ENCODE results near the gene PTCH2.
A peak's percentile ranks its signal among the peaks of the same experiment; 100 is the strongest.
"Not testable (repeated sequence)": the region's sequence is repeated elsewhere in the genome, so short reads cannot be mapped to it uniquely, and the experiment has no call there.

The PTCH2 gene

DNA sequence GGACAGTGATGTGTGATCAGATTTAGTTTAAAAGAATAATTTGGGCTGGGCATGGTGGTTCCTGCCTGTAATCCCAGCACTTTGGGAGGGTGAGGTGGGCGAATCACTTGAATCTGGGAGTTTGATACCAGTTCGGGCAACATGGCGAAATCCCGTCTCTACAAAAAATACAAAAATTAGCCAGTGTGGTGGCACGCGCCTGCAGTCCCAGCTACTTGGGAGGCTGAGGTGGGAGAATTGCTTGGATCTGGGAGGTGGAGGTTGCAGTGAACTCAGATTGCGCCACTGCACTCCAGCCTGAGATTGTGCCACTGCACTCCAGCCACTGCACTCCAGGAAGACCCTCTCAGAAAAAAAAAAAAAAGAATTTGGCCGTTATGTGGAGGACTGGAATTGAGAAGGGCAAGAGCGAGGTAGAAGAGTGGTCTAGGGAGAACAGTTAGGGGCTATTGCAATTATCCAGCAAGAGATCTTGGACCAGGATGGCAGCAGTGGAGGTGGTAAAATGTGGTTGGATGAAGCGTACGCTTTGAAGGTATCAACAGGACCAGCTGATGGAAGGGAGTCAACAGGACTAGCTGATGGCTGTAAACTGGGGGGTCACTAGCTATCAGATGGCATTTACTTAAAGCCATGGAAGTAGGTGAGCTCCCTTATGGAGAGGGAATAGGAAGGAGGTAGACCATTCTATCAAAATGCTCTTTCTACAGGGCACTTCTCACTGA lies 25.1 kb downstream of the PTCH2 start:
- DNase-seq: no peak

DNA sequence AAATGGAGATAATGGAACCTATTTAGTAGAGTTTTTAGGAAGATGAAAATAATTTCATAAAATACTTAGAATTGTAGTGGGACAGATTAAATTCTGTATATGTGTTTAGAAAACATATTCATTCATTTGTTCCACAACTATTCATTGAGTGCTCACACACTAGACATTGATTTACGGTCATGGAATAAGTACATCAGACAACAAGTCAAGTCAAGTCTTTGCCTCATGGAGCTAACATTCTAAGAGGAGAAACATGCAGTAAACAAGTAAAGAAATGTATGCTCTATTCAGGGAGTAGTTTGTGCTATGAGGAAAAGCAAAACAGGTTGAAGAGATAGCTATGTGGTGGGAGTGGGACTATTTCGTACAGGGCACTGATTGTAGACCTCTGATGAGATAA lies 25.7 kb downstream of the PTCH2 start:
- DNase-seq: no peak

DNA sequence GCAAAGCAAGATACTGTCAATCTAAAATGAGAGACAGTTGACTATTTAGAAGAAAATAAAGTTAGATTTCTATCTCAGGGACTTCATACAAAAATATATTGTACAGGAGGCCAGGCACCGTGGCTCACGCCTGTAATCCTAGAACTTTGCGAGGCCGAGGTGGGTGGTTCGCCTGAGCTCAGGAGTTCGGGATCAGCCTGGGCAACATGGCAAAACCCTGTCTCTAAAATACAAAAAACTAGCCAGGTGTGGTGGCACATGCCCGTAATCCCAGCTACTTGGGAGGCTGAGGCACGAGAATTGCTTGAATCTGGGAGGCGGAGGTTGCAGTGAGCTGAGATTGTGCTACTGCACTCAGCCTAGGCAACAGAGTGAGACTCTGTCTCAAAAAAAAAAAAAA lies 27.1 kb downstream of the PTCH2 start:
- DNase-seq: not testable (repeated sequence)

DNA sequence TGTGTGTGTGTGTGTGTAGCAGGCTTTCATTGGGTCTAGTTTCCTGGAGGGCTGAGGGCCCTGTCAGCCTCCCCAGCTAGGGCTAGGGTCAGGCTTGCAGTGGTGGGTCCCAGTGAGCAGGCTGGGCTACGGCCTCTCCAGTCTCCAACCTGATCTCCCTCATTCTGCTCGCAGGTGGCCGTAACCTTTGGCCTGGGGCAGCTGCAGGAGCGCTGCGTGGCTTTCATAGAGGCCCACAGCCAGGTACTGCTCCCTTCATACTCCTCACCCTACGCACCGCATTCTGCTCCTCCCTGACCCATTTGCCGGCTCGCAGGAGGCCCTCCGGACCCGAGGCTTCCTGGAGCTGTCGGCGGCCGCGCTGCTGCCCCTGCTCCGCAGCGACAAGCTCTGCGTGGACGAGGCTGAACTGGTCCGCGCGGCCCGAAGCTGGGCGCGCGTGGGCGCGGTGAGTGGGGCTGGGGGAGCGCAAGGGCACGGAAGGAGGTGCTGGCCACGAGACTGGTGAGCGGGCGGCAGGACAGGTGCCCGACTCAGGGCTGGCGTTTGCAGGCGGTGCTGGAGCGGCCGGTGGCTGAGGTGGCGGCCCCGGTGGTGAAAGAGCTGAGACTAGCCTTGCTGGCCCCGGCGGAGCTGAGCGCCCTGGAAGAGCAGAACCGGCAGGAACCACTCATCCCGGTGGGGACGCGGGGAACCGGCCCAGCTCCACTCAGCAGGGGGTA lies 30.1 kb downstream of the PTCH2 start:
- DNase-seq: no peak

DNA sequence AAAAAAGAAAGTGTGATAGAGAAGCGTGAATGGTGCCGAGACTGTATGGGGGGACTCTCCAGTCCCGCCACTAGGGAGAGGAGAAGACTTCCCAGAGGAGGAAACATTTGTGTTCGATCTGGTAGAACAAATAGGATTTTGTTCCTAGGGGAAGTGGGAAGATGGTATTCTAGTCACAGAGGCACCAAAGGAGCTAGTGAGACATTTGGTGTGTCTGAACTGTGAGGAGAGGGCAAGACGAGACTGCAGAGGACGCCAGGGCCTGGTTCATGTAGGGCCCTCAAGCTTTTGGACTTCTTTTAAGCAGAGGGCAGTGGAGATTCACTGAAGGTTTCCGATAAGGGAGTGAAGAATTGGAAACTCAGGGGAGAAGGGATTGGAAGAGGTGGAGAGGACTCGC lies 31.8 kb downstream of the PTCH2 start:
- no peak for DNase-seq

DNA sequence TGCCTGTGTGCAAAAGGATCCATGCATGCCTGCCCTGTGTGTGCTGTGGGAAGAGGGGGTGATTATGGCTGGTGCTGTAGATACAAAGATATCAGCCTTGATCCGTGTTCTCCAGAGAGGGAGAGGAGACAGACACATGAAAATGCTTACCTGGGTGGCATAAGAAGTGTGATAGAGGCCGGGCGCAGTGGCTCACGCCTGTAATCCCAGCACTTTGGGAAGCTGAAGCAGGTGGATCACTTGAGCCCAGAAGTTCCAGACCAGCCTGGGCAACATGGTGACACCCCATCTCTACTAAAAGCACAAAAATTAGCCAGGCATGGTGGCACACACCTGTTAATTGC lies 32.3 kb downstream of the PTCH2 start:
- not testable (repeated sequence) for DNase-seq

DNA sequence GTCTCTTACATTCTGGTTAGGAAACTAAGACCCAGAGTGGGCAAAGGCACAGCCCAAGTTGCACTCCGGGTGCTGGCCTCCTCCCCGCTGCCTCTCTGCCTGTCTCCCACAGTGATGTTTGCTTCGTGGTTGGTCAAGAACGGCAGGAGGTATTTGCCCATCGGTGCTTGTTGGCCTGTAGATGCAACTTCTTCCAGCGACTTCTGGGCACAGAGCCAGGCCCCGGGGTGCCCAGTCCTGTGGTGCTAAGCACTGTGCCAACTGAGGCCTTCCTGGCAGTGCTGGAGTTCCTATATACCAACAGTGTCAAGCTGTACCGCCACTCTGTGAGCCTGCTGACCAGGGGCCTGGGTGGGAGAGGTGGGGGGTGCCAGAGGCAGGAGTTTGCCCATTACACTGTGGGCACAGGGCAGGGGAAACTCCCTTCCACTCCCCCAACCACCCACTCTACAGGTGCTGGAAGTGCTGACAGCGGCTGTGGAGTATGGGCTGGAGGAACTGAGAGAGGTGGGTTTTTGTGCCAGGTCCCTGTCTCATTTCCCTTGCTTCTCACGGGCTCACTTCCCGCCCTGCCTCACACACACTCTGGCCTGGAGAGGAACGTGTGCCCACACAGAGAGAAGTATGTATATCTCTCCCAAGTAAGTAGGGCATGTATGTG lies 32.8 kb downstream of the PTCH2 start:
- DNase-seq: no peak

DNA sequence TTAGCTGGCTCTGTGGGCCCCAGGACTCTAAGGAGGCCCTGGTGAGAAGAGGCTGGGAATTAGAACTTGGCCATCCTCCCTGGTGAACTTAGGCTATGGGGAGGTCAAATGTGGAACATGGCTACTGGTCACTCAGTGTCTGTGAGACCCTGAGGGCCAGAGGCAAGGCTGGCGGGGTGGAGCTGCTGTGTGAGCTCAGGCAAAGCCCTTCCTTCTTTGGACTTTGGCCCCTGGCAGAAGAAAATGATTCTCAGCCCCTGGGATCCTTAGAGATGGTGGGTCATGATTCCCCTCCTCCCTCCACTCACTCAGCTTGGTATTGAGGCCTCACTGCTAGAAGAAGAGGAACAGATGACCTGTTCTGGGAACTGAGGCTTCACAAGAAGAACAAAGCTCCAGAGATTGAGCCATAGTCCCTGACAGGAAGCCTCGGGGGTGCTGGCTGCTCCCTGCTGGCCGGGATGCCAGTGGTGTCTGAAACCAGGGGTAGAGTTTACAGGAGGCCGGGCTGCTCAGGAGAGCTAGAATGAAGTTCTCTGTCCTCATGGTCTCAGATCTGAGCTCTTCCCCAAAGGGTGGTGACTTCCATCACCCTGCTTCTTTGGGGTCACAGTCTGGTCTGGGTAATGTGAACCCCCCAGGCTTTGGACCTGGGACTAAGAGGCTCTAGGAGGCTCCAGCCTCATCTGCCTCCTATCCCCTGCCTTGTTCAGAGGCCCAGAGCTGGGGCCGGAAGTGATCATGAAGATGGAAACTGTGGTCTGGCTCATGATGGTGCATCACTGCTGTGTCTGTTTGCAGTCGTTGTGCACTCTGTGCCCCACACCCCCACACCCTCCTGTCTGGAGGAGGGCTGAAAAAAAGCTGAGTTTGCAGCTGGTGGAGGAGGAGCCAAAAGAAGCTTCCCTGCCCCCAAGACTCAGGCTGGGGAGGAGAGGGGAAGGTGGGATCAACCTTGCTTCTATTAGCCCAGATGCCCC lies 33.8 kb downstream of the PTCH2 start:
- DNase-seq: no peak

DNA sequence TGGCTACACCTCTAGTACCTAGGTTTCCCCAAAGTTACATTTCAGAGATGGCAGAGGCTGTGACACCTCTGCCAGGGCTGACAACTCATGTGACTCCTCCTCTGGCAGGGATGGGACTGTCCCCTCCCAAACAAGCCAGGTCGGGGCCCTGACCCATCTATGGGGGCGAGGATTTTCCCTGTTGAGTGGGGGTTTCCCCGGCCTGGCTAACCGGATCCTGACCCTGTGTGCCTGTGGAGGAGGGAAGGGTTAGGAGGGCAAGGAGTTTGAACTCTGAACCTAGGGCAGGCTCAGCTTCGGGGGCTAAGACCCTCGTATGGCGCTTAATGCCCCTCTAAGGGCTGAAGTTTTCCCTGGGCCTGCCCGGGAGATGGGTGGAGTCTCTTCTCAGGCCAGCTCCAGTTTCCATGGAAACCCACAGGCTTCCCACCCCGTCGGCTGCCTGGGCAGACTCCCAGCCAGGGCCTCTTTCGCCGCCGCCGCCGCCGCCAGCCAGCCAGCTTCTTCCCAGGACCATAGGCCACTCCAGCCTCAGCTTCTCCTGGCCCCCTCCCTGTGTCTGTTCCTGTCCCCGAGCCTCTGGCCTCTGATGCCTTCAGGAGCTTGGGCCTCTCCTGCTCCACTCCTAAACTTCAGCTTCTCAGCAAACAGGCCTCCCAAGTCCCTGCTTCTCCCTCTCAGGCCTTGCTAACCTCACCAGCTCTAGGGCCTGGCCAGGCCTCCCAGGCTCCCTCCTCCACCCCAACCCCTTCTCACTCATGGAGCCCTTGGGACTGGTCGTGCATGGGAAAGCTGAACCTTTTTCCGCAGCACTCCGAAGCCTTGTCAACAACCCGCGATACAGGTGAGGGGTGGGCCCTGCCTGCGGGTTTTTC lies 34.8 kb downstream of the PTCH2 start, which contains the start of gene BTBD19:
TSS of gene BTBD19 (plus strand) at position 461 of the 875 bp plus-strand sequence. CDS start at position 759, 298 bp downstream.
- DNase-seq: peak; percentile 36 to 66

DNA sequence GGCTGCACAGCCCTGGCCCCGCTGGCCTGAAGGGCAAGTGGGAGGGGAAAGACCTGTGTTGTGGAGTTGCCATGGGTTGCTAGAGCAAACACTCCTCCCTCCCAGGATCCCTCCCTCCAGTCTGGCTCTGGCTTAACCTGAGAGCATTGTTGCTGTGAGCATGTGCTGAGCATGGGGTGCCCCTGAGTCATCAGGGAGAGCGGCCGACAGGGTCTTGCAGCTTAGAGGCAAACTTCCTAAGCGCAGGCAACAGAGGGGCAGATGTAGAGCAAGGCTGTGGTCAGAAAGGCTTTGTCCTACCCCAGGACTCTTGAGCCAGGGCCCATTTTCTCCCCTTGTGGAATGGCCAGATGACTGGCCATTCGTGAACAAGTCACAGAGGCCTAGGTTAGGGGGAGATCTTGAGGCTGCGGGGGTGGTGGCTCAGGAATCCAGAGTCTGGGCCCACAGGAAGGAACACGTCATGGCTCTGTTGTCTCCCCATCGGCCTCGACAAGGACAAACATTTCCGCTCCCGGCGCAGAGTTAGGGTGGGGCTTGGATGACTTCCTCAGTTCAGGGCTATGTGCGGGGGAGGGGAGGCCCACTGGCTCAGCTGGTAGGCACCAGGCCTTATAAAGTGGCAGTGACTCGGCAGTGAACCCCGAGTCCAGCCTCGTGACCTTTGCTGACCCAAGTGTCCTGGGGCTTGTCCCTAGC lies 35.5 kb downstream of the PTCH2 start:
- DNase-seq: peak; percentile 96 to 97

DNA sequence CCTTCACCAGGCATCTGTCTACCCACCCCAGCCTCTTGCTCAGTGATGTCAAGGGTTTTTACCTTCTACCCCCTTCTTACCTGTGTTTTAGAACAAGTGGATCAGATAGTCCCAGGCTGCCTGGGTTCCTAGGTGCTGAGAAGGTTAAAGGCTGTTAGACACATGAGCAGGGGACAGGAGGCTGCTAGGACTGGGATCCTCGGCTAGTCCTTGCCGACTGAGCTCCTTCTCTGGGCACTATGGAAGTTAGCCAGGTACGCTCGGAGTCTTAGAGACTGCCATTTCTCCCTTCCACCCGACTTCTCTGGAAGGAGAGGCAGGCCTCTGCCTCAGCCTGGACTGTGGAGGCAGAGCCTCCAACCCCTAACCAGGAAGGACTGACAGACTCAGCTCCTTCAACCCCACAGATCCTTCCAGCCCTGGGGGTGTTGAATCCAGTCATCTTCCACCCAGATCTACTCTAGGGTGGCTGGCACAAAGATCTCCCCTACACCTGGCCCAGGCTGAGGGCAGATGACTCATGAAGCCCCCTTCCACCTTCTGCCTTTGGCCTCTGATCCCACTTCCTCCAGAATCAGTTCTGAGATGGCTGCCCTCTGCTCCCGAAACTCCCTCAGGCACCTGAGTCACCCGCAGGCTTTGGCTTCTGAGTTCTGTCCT lies 36.2 kb downstream of the PTCH2 start, which contains the start of gene DYNLT4:
TSS of gene DYNLT4 (minus strand) at position 648 of the 660 bp plus-strand sequence. CDS start 683 bp downstream, outside the sequence.
- DNase-seq: no peak

DNA sequence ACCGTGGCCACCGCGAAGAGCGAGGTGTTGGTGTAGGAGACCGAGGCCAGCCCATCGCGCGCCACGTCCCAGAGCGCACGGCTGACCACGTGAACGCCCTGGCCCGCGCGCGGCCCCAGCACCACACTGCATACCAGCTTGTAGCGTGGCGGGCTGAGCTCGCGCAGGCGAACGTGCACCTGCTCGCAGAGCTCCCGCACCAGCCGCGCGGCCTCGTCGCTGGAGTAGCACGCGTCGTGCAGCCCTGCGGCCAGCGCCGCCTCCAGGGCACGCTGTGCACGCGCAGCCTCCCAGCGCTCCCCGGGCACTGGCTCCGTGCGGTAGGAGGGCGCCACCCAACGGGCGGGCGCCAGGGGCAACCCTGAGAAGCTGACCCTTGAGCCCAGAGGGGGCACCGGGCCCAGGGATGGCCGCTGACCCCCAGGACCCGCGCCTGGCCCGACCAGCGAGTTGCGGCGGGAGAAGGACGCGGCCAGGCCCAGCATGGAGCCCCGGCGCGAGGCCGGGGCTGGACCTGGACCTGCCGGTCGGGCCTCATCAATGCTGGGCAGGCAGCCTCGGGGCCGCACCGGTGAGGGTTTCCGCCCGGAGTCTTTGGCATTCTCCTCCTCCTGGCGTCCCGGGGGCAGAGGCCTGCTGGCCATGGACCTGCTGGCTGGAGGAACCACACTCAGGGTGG lies 36.9 kb downstream of the PTCH2 start:
- DNase-seq: no peak

DNA sequence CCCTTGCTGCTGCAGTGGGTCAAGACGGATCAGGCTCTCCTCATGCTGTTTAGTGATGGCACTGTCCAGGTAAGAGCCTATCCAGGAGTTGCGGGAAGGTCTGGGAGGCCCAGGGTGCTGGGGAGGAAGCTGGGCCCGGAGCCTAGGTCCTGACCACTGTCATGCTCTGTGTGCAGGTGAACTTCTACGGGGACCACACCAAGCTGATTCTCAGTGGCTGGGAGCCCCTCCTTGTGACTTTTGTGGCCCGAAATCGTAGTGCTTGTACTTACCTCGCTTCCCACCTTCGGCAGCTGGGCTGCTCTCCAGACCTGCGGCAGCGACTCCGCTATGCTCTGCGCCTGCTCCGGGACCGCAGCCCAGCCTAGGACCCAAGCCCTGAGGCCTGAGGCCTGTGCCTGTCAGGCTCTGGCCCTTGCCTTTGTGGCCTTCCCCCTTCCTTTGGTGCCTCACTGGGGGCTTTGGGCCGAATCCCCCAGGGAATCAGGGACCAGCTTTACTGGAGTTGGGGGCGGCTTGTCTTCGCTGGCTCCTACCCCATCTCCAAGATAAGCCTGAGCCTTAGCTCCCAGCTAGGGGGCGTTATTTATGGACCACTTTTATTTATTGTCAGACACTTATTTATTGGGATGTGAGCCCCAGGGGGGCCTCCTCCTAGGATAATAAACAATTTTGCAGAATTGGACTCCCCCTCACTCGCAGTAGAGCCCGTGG lies 37.6 kb downstream of the PTCH2 start:
- no peak for DNase-seq

DNA sequence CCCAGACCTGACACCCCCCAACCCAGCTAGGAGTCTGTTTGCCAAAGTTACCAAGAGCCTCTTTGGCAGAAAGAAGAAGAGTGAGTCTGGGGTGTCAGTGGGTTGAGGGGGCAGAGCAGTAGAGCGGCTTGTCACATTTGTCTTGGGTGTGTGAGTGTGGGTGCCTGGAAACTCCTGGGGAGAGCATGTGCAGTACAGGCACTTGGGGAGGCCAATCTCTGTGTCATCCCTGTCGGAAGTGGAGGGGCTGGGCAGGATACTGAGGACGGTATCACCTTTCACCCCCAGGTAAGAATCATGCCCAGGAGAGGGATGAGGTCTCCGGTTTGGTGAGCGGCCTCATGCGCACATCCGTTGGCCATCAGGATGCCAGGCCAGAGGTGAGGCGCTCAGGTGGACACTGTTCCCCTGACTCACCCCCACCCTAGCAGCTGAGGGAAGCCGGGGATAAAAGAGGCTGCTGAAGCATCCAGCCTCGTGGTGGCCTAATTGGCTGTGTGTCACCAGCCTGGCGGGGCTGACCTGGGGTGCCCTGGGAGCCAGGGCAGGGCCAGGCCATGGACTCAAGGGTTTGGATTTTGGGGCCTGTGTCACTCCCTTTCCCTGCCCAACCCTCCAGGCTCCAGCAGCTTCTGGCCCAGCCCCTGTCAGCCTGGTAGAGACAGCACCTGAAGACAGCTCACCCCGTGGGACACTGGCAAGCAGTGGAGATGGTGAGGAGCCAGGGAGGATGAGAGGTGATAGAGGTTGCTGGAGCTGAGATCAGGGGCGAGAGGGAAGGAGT lies 39.5 kb downstream of the PTCH2 start:
- DNase-seq: no peak

DNA sequence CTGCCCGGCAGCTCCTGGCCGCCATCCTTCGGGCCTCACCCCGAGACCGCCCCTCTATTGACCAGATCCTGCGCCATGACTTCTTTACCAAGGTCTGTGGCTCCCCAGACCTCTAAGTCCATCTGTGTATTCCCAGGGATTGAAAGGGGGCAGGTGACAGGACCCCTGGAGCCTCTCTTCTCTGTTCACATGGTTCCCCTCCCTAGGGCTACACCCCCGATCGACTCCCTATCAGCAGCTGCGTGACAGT lies 40.1 kb downstream of the PTCH2 start:
- DNase-seq: no peak

DNA sequence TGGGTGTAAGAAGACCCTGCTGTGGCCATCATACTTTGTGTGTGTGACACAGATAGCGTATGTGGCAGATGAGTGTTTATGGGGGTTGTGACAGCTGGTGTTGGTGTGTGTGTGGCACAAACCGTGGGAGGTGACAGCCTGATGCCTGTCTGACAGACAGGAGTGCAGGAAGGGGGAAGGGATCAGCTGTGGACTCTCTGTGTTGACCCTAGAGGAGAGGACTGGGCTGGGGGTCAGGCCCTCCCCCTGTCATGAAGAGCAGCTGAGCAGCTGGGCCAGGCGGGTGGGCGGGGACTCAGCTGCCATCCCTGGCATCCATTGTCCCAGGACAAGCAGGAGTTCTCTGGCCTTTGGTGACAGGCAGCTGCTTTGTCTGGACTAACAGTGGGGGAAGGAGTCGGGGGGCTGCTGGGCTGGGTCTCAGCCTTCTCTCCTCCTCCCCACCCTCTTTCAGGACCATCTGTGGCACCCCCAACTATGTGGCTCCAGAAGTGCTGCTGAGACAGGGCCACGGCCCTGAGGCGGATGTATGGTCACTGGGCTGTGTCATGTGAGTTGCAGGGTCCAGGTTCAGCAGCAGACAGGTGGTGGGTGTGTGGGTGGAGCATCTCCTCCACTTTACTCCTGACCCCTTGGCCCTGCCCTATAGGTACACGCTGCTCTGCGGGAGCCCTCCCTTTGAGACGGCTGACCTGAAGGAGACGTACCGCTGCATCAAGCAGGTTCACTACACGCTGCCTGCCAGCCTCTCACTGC lies 40.6 kb downstream of the PTCH2 start:
- no peak for DNase-seq

DNA sequence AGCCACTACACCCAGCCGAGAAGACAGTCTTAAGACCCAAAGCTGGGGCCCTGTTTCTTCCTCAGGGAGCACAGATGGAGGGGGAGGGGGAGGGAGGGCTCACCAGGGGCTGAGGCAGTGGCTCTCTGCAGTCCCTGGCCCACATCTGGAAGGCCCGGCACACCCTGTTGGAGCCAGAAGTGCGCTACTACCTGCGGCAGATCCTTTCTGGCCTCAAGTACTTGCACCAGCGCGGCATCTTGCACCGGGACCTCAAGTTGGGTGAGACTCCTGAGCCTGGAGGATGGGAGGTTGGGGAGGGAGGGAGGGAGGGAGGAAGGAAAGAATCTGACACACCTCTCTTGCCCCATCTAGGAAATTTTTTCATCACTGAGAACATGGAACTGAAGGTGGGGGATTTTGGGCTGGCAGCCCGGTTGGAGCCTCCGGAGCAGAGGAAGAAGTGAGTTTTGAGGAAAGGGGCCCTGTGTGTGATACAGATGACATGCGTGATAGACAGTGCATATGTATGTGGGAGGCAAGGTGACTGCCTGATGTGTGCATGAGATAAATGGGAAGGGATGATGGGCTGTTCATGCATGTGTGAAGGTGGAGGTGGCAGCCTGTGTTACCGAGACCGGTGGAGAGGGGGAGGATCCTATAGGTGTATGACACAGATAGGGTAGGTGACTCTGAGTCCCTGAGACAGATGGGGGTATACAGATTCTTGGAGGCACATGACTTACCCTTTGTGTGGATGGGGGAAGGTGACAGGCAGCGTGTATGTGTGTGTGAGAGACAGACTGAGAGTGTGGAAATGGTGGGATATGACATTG lies 41.4 kb downstream of the PTCH2 start:
- no peak for DNase-seq
